H54 (cell line): ENCODE measurements around the gene RBM46.
"Not testable (repeated sequence)": the region's sequence is repeated elsewhere in the genome, so short reads cannot be mapped to it uniquely, and the experiment has no call there.

ENCODE experiments used
- DNase-seq: peaks from one replicate; pipeline ENCODE4 v3.0.0; 2011; ENCODE audit warnings: low spot score, mixed read lengths; ENCODE audit not compliant: insufficient read length
- FAIRE-seq: peaks from 3 replicates; lab custom pipeline; 2011; peaks lifted over from hg19 to GRCh38; lab: Jason Lieb, UNC
- POLR2A ChIP-seq: IDR thresholded peaks from 2 replicates; pipeline ENCODE4 v1.6.1; 2011; ENCODE audit warnings: low read depth, mild to moderate bottlenecking, low read length

The RBM46 gene

DNA sequence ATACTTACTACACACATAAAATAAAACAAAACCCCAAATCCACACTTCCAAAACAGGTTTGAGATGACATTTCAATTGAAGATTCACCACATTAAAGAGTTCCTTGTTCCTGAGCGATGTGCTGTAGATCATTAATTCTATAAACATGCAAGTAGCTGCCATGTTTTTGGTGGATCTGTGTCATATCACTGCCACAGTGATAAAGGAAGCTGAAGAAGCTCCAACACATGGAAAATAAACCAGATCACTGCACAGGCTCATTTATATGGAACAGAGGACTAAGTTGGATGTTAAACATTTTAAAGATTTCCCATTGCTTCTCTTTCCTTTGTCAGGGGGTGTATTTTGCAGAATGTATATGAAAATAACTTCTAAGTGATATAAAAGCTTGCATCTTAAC is 2.8 kb upstream of the RBM46 start:
- no peak for TF ChIP-seq POLR2A
- FAIRE-seq (no peak), DNase-seq (no peak)

DNA sequence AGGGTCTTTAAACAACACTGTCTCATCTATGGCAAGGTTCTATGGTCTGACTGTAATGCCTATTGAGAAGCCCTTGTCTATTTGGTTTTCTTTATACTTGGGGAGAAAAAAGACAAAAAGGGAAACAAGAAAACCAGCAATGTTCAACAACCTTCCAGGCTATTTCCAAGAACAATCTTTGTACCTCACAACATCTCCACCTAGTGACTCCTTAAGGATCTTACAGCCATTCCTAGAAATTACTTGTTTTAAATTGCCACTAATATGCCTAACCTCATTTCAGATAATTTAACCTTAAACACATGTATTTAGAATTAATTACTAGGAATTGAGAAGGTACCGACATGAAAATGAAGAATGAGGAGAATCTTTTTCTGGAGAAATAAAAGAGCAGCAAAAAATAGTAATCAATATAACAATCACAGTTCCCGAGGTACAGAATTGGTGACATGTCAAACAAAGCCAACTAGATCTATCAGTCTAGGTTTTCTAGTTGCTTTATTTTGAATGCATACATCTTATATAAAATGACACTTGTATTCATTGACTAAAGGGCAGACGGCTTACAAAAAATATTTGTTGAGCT is 1.6 kb upstream of the RBM46 start:
- TF ChIP-seq POLR2A = no peak
- FAIRE-seq = no peak
- no peak for DNase-seq

DNA sequence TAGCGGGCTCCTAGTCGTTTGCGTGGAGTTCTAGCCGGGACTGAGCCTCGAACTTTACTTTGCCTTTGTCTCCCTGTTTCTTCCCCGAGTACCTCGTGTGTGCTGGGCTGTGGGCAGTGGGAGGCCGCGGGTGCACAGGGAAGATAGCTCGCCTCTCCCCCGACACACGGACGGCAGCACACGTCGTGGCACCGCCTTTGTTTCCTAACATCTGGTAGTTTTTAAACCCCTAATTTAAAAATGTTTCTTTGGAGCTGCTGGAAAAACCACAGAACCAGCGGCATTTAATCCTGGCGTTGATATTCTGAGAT is 866 bp downstream of the RBM46 start:
- no peak for TF ChIP-seq POLR2A
- FAIRE-seq = no peak
- no peak for DNase-seq

GRCh38 chr4:154807042-154807630 is 26.1 kb downstream of the RBM46 start:
- no peak for TF ChIP-seq POLR2A
- DNase-seq (no peak), FAIRE-seq (no peak)

DNA sequence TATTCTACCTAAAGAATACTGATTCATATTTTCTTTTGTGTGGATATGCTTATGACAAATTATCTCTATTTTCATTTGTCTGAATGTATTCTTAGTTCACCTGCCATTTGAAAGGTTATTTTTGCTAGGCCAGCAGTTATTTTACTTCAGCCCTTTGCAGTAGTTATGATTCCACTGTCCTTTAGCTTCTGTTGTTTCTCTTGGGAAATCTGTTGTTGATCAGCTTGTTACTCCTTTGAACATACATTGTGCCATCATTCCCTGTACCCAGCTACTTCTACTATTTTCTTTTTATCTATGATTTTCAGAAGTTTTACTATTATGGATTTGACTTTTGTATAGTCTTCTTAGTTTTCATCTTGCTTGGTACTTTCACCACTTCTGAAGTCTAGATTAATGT is 37.2 kb downstream of the RBM46 start:
- DNase-seq (no peak), FAIRE-seq (no peak)
- TF ChIP-seq POLR2A = no peak

DNA sequence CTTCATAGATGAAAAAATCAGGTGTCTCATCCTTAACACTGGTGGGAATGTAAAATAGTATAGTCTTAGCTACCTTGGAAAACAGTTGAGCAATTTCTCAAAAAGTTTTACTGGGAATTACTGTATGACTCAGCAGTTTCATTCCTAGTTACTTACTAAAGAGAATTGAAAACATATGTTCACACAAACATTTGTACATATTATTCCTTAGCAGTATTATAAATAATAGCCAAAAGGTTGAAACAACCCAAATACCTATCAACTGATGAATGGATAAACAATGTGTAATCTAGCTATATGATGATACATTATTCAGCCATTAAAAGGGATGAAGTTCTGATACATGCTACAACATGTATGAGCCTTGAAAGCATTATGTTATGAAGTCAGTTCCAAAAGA is 41.7 kb downstream of the RBM46 start:
- DNase-seq = no peak
- TF ChIP-seq POLR2A = no peak
- no peak for FAIRE-seq

GRCh38 chr4:154836030-154836429 is 55.0 kb downstream of the RBM46 start:
- FAIRE-seq = no peak
- no peak for TF ChIP-seq POLR2A
- no peak for DNase-seq

- FAIRE-seq = no peak
- no peak for DNase-seq
These were observed 55.4 kb downstream of the RBM46 start for GRCh38 chr4:154836513-154836912.

DNA sequence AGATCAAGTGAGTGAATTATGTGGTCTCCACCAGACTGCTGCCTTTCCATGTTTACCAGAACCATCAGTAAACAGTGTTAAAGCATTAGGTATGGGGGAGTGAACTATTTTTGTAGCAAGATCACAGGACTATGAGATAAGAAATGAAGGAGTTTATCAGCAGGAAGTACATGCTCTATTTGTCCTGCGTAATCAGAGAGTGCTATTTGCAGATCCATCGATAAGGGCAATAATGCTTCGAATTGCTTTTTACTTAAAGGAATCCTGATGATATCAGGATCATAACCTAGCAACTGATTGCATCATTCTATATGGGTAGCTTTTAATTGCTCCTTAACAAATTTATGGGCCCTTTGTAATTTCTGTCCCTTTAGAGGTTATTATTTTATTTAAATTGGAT is 57.1 kb downstream of the RBM46 start:
- no peak for FAIRE-seq
- DNase-seq = no peak

More at GRCh38 chr4:154836513-154836912, 55.4 kb downstream of the RBM46 start:
- TF ChIP-seq POLR2A = no peak

DNA sequence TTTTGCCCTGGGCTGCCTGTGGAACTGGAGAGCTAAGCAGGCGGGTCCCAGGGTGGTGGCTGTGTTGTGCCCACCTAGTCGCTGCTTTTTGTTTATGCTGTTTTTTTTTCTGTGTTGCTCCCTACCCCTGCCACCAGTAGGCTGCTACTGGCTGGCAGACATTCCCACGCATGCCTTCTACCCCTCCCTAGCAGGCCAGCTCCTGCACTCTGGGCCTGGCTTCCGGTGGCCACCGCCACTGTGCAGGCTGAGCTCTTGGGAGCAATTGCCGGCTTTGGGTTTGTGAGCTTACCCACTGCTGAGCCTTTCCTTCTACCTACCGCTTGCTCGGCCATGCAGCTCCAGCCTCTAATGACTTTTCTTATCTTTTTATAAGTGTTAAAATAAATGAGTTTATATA is 57.6 kb downstream of the RBM46 start:
- TF ChIP-seq POLR2A = no peak
- FAIRE-seq = no peak

More for the DNA sequence above, 57.1 kb downstream of the RBM46 start:
- TF ChIP-seq POLR2A = no peak

DNA sequence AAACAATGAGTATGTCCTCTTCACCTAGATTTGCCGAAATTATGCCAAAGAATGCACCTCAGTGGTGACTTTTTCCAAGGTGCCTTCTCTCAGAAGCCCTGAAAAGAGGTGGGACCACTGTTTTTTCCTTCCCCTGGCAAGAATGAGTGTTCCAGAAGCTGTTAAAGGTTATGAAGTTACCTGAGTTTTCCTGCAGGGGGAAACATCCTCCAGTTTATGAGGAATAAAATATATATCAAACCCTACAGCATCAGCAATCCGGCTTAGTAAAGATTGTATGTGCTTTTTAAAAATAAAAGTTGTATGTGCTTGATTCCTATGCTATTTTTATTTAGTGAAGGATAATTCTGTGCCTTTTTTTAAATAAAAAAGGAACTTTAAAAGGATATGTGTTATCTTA is 73.3 kb downstream of the RBM46 start:
- DNase-seq = no peak
- no peak for TF ChIP-seq POLR2A
- no peak for FAIRE-seq

More for the DNA sequence above, 57.6 kb downstream of the RBM46 start:
- no peak for DNase-seq

GRCh38 chr4:154858166-154858565 is 77.1 kb downstream of the RBM46 start:
- FAIRE-seq = no peak
- TF ChIP-seq POLR2A = no peak
- no peak for DNase-seq

GRCh38 chr4:154868414-154869194 is 87.5 kb downstream of the RBM46 start:
- no peak for TF ChIP-seq POLR2A
- FAIRE-seq (no peak), DNase-seq (no peak)

- no peak for TF ChIP-seq POLR2A
- no peak for DNase-seq
- FAIRE-seq = no peak
These were observed 88.2 kb downstream of the RBM46 start for GRCh38 chr4:154869301-154869700.

GRCh38 chr4:154872198-154872597 is 91.1 kb downstream of the RBM46 start:
- TF ChIP-seq POLR2A = no peak
- FAIRE-seq (no peak), DNase-seq (no peak)

DNA sequence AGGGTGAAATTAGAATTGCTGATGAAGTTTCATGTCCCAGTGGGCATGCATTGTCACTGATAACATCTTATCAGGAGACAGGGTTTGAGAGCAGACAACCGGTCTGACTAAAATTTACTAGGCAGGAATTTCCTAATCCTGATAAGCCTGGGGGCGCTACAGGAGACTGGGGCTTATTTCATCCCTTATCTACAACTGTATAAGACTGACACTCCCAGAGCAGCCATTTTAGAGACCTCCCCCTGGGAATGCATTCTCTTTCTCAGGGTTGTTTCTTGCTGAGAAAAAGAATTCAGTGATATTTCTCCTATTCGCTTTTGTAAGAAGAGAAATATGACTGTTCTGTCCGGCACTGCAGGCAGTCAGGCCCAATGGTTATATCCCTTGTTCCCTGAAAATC is 93.0 kb downstream of the RBM46 start:
- DNase-seq, FAIRE-seq: not testable (repeated sequence)
